ENCODE results near the gene SSTR5. TPM values are rescaled to one million over a fixed set of nuclear protein-coding genes. Genes with fewer than 3 reads are reported as not detected.

SSTR5 gene
- total and polyA plus RNA-seq, 4 donors = 0.23 TPM; not detected in 3

- Histone ChIP-seq H3K4me3 (no peak overlapping the region), H3K9me3 (ENCODE audit: control insufficient read depth in 4 of 4, insufficient read depth in 3 of 4, low read length in 3 of 4) (peaks cover 0 to 2% (median 0%) of the 10 kb centered on the region in 4 donors), H3K4me1 (ENCODE audit: control insufficient read depth in 5 of 5, insufficient read depth in 5 of 5, low read length in 5 of 5) (no peaks in the 10 kb centered on the region), H3K27ac (ENCODE audit: low read depth in 1 of 2, low read length in 1 of 2) (no peak overlapping the region), H3K9ac (ENCODE audit: insufficient read depth in 1 of 2, low read length in 2 of 2) (no peak overlapping the region), H3K36me3 (ENCODE audit: control insufficient read depth in 4 of 4, insufficient read depth in 4 of 4, low read length in 4 of 4) (no peaks in the 10 kb centered on the region), H3K27me3 (ENCODE audit: control insufficient read depth in 3 of 3, insufficient read depth in 3 of 3, low read length in 2 of 3) (peaks cover 0 to 9% (median 0%) of the 10 kb centered on the region in 3 donors)
- DNase-seq (no peak), ATAC-seq (ENCODE audit: insufficient read depth, low FRiP score) (no peak)
- WGBS, 2 donors = 64 to 68% methylated on average over 14 to 15 of the region's 15 CpGs
- no peak for TF ChIP-seq CTCF (IDR thresholded peaks at IDR 0.05; ENCODE audit: control extremely low read depth, extremely low read depth)
These were observed 44.5 kb upstream of the SSTR5 start for GRCh38 chr16:1028056-1028455.

- Histone ChIP-seq H3K4me3 (no peak overlapping the region), H3K27ac (ENCODE audit: low read depth in 1 of 2, low read length in 1 of 2) (no peak overlapping the region), H3K9ac (ENCODE audit: insufficient read depth in 1 of 2, low read length in 2 of 2) (no peak overlapping the region), H3K9me3 (ENCODE audit: control insufficient read depth in 4 of 4, insufficient read depth in 3 of 4, low read length in 3 of 4) (peaks cover 0 to 2% (median 0%) of the 10 kb centered on the region in 4 donors), H3K4me1 (ENCODE audit: control insufficient read depth in 5 of 5, insufficient read depth in 5 of 5, low read length in 5 of 5) (no peaks in the 10 kb centered on the region), H3K36me3 (ENCODE audit: control insufficient read depth in 4 of 4, insufficient read depth in 4 of 4, low read length in 4 of 4) (no peaks in the 10 kb centered on the region), H3K27me3 (ENCODE audit: control insufficient read depth in 3 of 3, insufficient read depth in 3 of 3, low read length in 2 of 3) (peaks cover 0 to 9% (median 0%) of the 10 kb centered on the region in 3 donors)
- no peak for TF ChIP-seq CTCF (IDR thresholded peaks at IDR 0.05; ENCODE audit: control extremely low read depth, extremely low read depth)
- ATAC-seq (ENCODE audit: insufficient read depth, low FRiP score) (no peak), DNase-seq (peak in 1 of 3 donors; percentile 32)
- WGBS, 2 donors = 25 to 32% methylated on average over 36 to 39 of the region's 39 CpGs
These were observed 43.9 kb upstream of the SSTR5 start for GRCh38 chr16:1028524-1029258.

- no peaks in the 10 kb centered on the region for H3K36me3 ChIP-seq (ENCODE audit: control insufficient read depth in 4 of 4, insufficient read depth in 4 of 4, low read length in 4 of 4)
- no peak overlapping the region for H3K9ac ChIP-seq (ENCODE audit: insufficient read depth in 1 of 2, low read length in 2 of 2)
- no peak for TF ChIP-seq CTCF (IDR thresholded peaks at IDR 0.05; ENCODE audit: control extremely low read depth, extremely low read depth)
- peaks cover 0 to 9% (median 0%) of the 10 kb centered on the region in 3 donors for H3K27me3 ChIP-seq (ENCODE audit: control insufficient read depth in 3 of 3, insufficient read depth in 3 of 3, low read length in 2 of 3)
- H3K4me1 ChIP-seq (ENCODE audit: control insufficient read depth in 5 of 5, insufficient read depth in 5 of 5, low read length in 5 of 5) = no peaks in the 10 kb centered on the region
- no peak overlapping the region for H3K4me3 ChIP-seq
- no peak overlapping the region for H3K27ac ChIP-seq (ENCODE audit: low read depth in 1 of 2, low read length in 1 of 2)
- ATAC-seq (ENCODE audit: insufficient read depth, low FRiP score) (no peak), DNase-seq (no peak)
- 62 to 71% methylated on average over 14 of the region's 14 CpGs for WGBS, 2 donors
- H3K9me3 ChIP-seq (ENCODE audit: control insufficient read depth in 4 of 4, insufficient read depth in 3 of 4, low read length in 3 of 4) = peaks cover 0 to 2% (median 0%) of the 10 kb centered on the region in 4 donors
These were observed 43.3 kb upstream of the SSTR5 start for GRCh38 chr16:1029259-1029545.

Measured in lung (tissue), 12 donors.